HEK293 (cell line): ENCODE measurements around the gene CIROP.

Source experiments
- GLI2 ChIP-seq: fragments of 450-650 bp; formaldehyde crosslinking; IDR thresholded peaks from 2 replicates; pipeline ENCODE4; 2017; ENCODE audit warnings: missing biosample characterization, missing genetic modification characterization, low read depth, borderline replicate concordance
- RBAK ChIP-seq: fragments of 450-650 bp; formaldehyde crosslinking; IDR thresholded peaks from 2 replicates; pipeline ENCODE4 v1.5.1; 2016; ENCODE audit warnings: missing biosample characterization, missing genetic modification characterization
- ZBTB17 ChIP-seq: fragments of 450-650 bp; formaldehyde crosslinking; IDR thresholded peaks from 2 replicates; pipeline ENCODE4 v1.5.1; 2016; ENCODE audit warnings: missing biosample characterization, missing genetic modification characterization
- ZBTB48 ChIP-seq: fragments of 450-650 bp; formaldehyde crosslinking; IDR thresholded peaks from 2 replicates; pipeline ENCODE4 v1.5.1; 2016; ENCODE audit warnings: missing biosample characterization, missing genetic modification characterization
- ZEB2 ChIP-seq: fragments of 450-650 bp; formaldehyde crosslinking; IDR thresholded peaks from 2 replicates; pipeline ENCODE4 v1.5.1; 2016; ENCODE audit warnings: missing biosample characterization, missing genetic modification characterization
- ZFP69B ChIP-seq: fragments of 450-650 bp; formaldehyde crosslinking; IDR thresholded peaks from 2 replicates; pipeline ENCODE4 v1.5.1; 2016; ENCODE audit warnings: missing biosample characterization, missing genetic modification characterization
- ZNF23 ChIP-seq: fragments of 450-650 bp; formaldehyde crosslinking; IDR thresholded peaks from 2 replicates; pipeline ENCODE4 v1.5.1; 2016; ENCODE audit warnings: missing biosample characterization, missing genetic modification characterization, borderline replicate concordance
- ZNF350 ChIP-seq: fragments of 450-650 bp; formaldehyde crosslinking; IDR thresholded peaks from 2 replicates; pipeline ENCODE4 v1.5.0; 2017; ENCODE audit warnings: missing biosample characterization, mild to moderate bottlenecking, missing genetic modification characterization
- ZNF354C ChIP-seq: fragments of 450-650 bp; formaldehyde crosslinking; IDR thresholded peaks from 2 replicates; pipeline ENCODE4 v1.5.1; 2016; ENCODE audit warnings: missing biosample characterization, missing genetic modification characterization, low read depth, borderline replicate concordance
- ZNF521 ChIP-seq: fragments of 450-650 bp; formaldehyde crosslinking; IDR thresholded peaks from 2 replicates; pipeline ENCODE4 v1.5.1; 2017; ENCODE audit warnings: missing biosample characterization, mild to moderate bottlenecking, missing genetic modification characterization
- ZNF544 ChIP-seq: fragments of 450-650 bp; formaldehyde crosslinking; IDR thresholded peaks from 2 replicates; pipeline ENCODE4 v1.5.0; 2017; ENCODE audit warnings: missing biosample characterization, missing genetic modification characterization
- ZNF600 ChIP-seq: fragments of 450-650 bp; formaldehyde crosslinking; IDR thresholded peaks from 2 replicates; pipeline ENCODE4 v1.5.1; 2016; ENCODE audit warnings: missing biosample characterization, missing genetic modification characterization
- ZNF670 ChIP-seq: fragments of 450-650 bp; formaldehyde crosslinking; IDR thresholded peaks from 2 replicates; pipeline ENCODE4 v1.5.1; 2016; ENCODE audit warnings: missing biosample characterization, missing genetic modification characterization, low read depth
- ZNF701 ChIP-seq: fragments of 450-650 bp; formaldehyde crosslinking; IDR thresholded peaks from 2 replicates; pipeline ENCODE4 v1.5.1; 2016; ENCODE audit warnings: missing biosample characterization, missing genetic modification characterization
- ZNF776 ChIP-seq: fragments of 450-650 bp; formaldehyde crosslinking; IDR thresholded peaks from 2 replicates; pipeline ENCODE4 v1.5.0; 2017; ENCODE audit warnings: missing biosample characterization, missing genetic modification characterization, borderline replicate concordance
- ZNF785 ChIP-seq: fragments of 450-650 bp; formaldehyde crosslinking; IDR thresholded peaks from 2 replicates; pipeline ENCODE4 v1.5.1; 2016; ENCODE audit warnings: missing biosample characterization, missing genetic modification characterization
- ZXDB ChIP-seq: fragments of 450-650 bp; formaldehyde crosslinking; IDR thresholded peaks from 2 replicates; pipeline ENCODE4 v1.5.1; 2016; ENCODE audit warnings: missing biosample characterization, missing genetic modification characterization
- TF ChIP-seq, protein P1 (sequence below): fragments of 450-650 bp; formaldehyde crosslinking; IDR thresholded peaks from 2 replicates; pipeline ENCODE4 v1.5.1; 2016; ENCODE audit warnings: missing biosample characterization, missing genetic modification characterization
- TF ChIP-seq, protein P2 (sequence below): fragments of 450-650 bp; formaldehyde crosslinking; IDR thresholded peaks from 2 replicates; pipeline ENCODE4 v1.5.1; 2016; ENCODE audit warnings: missing biosample characterization, missing genetic modification characterization
- TF ChIP-seq, protein P3 (sequence below): fragments of 450-650 bp; formaldehyde crosslinking; IDR thresholded peaks from 2 replicates; pipeline ENCODE4 v1.5.1; 2017; ENCODE audit warnings: missing biosample characterization, missing genetic modification characterization
- TF ChIP-seq, protein P4 (sequence below): fragments of 450-650 bp; formaldehyde crosslinking; IDR thresholded peaks from 2 replicates; pipeline ENCODE4 v1.5.1; 2016; ENCODE audit warnings: missing biosample characterization, missing genetic modification characterization
- TF ChIP-seq, protein P5 (sequence below): fragments of 450-650 bp; formaldehyde crosslinking; IDR thresholded peaks from 2 replicates; pipeline ENCODE4 v1.5.1; 2016; ENCODE audit warnings: missing biosample characterization, missing genetic modification characterization
- TF ChIP-seq, protein P6 (sequence below): fragments of 450-650 bp; IDR thresholded peaks from 2 replicates; pipeline ENCODE4 v1.5.1; 2018; ENCODE audit warnings: missing biosample characterization, mild to moderate bottlenecking, missing genetic modification characterization
- TF ChIP-seq, protein P7 (sequence below): fragments of 450-650 bp; formaldehyde crosslinking; IDR thresholded peaks from 2 replicates; pipeline ENCODE4 v1.5.1; 2016; ENCODE audit warnings: missing biosample characterization, missing genetic modification characterization

The CIROP gene

DNA sequence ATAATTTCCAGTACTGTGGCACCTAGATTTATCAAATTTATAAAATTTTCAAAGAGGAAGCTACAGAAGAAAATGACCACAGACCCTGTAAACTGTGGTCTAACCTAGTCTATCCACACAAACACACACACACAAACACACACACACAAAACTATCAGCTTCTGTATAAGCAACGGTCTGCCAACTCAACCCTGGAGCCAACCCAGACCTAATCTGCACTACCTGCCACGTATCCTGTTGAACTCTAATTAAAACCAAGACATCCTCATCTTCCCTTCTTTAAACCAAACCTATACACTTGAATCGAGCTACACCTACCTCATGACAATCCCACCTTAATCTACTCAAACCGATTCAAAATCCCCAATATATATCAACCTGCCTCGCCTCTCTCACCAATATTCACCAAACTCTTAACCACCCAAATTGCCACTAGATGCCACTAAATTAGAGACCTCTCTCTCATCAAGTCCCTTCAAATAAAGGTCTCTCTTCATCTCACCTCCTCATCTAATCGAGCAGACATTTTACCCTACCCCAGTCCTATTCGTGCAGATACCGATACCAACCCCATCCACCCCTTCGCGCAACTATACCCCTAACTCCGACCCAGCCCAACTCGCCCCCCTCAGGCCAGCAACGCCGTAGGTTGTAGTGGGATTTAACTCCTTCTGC is 10.7 kb downstream of the CIROP start (continued):
- TF ChIP-seq ZBTB48 (tag by site-specific recombination) (peak; percentile 61), ZFP69B (tag by site-specific recombination) (no peak), ZNF23 (no peak), ZBTB17 (peak; percentile 78), ZNF670 (tag by site-specific recombination) (no peak), ZNF701 (no peak), ZNF544 (tag by site-specific recombination) (no peak), RBAK (no peak), ZNF776 (tag by site-specific recombination) (no peak), ZNF785 (tag by site-specific recombination) (no peak), ZNF354C (tag by site-specific recombination) (no peak), GLI2 (tag by site-specific recombination) (no peak), ZNF521 (tag by site-specific recombination) (no peak), ZXDB (no peak), ZNF350 (tag by site-specific recombination) (no peak), ZEB2 (tag by site-specific recombination) (peak; percentile 14; the same call in 1 of the 2 replicates), ZNF600 (peak; percentile 42; the same call in 1 of the 2 replicates)
- TF ChIP-seq, protein P1, sequence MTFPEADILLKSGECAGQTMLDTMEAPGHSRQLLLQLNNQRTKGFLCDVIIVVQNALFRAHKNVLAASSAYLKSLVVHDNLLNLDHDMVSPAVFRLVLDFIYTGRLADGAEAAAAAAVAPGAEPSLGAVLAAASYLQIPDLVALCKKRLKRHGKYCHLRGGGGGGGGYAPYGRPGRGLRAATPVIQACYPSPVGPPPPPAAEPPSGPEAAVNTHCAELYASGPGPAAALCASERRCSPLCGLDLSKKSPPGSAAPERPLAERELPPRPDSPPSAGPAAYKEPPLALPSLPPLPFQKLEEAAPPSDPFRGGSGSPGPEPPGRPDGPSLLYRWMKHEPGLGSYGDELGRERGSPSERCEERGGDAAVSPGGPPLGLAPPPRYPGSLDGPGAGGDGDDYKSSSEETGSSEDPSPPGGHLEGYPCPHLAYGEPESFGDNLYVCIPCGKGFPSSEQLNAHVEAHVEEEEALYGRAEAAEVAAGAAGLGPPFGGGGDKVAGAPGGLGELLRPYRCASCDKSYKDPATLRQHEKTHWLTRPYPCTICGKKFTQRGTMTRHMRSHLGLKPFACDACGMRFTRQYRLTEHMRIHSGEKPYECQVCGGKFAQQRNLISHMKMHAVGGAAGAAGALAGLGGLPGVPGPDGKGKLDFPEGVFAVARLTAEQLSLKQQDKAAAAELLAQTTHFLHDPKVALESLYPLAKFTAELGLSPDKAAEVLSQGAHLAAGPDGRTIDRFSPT (tag by site-specific recombination) = no peak
- TF ChIP-seq, protein P2, sequence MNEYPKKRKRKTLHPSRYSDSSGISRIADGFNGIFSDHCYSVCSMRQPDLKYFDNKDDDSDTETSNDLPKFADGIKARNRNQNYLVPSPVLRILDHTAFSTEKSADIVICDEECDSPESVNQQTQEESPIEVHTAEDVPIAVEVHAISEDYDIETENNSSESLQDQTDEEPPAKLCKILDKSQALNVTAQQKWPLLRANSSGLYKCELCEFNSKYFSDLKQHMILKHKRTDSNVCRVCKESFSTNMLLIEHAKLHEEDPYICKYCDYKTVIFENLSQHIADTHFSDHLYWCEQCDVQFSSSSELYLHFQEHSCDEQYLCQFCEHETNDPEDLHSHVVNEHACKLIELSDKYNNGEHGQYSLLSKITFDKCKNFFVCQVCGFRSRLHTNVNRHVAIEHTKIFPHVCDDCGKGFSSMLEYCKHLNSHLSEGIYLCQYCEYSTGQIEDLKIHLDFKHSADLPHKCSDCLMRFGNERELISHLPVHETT (tag by site-specific recombination) = peak; percentile 48; the same call in 1 of the 2 replicates
- TF ChIP-seq, protein P3, sequence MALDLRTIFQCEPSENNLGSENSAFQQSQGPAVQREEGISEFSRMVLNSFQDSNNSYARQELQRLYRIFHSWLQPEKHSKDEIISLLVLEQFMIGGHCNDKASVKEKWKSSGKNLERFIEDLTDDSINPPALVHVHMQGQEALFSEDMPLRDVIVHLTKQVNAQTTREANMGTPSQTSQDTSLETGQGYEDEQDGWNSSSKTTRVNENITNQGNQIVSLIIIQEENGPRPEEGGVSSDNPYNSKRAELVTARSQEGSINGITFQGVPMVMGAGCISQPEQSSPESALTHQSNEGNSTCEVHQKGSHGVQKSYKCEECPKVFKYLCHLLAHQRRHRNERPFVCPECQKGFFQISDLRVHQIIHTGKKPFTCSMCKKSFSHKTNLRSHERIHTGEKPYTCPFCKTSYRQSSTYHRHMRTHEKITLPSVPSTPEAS (tag by site-specific recombination) = peak; percentile 69
- TF ChIP-seq, protein P4, sequence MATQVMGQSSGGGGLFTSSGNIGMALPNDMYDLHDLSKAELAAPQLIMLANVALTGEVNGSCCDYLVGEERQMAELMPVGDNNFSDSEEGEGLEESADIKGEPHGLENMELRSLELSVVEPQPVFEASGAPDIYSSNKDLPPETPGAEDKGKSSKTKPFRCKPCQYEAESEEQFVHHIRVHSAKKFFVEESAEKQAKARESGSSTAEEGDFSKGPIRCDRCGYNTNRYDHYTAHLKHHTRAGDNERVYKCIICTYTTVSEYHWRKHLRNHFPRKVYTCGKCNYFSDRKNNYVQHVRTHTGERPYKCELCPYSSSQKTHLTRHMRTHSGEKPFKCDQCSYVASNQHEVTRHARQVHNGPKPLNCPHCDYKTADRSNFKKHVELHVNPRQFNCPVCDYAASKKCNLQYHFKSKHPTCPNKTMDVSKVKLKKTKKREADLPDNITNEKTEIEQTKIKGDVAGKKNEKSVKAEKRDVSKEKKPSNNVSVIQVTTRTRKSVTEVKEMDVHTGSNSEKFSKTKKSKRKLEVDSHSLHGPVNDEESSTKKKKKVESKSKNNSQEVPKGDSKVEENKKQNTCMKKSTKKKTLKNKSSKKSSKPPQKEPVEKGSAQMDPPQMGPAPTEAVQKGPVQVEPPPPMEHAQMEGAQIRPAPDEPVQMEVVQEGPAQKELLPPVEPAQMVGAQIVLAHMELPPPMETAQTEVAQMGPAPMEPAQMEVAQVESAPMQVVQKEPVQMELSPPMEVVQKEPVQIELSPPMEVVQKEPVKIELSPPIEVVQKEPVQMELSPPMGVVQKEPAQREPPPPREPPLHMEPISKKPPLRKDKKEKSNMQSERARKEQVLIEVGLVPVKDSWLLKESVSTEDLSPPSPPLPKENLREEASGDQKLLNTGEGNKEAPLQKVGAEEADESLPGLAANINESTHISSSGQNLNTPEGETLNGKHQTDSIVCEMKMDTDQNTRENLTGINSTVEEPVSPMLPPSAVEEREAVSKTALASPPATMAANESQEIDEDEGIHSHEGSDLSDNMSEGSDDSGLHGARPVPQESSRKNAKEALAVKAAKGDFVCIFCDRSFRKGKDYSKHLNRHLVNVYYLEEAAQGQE (tag by site-specific recombination) = no peak
- TF ChIP-seq, protein P5, sequence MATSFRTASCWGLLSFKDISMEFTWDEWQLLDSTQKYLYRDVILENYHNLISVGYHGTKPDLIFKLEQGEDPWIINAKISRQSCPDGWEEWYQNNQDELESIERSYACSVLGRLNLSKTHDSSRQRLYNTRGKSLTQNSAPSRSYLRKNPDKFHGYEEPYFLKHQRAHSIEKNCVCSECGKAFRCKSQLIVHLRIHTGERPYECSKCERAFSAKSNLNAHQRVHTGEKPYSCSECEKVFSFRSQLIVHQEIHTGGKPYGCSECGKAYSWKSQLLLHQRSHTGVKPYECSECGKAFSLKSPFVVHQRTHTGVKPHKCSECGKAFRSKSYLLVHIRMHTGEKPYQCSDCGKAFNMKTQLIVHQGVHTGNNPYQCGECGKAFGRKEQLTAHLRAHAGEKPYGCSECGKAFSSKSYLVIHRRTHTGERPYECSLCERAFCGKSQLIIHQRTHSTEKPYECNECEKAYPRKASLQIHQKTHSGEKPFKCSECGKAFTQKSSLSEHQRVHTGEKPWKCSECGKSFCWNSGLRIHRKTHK (tag by site-specific recombination) = no peak
- TF ChIP-seq, protein P6, sequence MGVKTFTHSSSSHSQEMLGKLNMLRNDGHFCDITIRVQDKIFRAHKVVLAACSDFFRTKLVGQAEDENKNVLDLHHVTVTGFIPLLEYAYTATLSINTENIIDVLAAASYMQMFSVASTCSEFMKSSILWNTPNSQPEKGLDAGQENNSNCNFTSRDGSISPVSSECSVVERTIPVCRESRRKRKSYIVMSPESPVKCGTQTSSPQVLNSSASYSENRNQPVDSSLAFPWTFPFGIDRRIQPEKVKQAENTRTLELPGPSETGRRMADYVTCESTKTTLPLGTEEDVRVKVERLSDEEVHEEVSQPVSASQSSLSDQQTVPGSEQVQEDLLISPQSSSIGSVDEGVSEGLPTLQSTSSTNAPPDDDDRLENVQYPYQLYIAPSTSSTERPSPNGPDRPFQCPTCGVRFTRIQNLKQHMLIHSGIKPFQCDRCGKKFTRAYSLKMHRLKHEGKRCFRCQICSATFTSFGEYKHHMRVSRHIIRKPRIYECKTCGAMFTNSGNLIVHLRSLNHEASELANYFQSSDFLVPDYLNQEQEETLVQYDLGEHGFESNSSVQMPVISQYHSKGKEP = no peak
- TF ChIP-seq, protein P7, sequence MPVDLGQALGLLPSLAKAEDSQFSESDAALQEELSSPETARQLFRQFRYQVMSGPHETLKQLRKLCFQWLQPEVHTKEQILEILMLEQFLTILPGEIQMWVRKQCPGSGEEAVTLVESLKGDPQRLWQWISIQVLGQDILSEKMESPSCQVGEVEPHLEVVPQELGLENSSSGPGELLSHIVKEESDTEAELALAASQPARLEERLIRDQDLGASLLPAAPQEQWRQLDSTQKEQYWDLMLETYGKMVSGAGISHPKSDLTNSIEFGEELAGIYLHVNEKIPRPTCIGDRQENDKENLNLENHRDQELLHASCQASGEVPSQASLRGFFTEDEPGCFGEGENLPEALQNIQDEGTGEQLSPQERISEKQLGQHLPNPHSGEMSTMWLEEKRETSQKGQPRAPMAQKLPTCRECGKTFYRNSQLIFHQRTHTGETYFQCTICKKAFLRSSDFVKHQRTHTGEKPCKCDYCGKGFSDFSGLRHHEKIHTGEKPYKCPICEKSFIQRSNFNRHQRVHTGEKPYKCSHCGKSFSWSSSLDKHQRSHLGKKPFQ = 0 out of 2 replicates have a peak, but pooled peaks have one; percentile 8
